Measurements from ENCODE around the gene DNAJB8.
A peak's percentile ranks its signal among the peaks of the same experiment; 100 is the strongest.

The DNAJB8 gene

DNA sequence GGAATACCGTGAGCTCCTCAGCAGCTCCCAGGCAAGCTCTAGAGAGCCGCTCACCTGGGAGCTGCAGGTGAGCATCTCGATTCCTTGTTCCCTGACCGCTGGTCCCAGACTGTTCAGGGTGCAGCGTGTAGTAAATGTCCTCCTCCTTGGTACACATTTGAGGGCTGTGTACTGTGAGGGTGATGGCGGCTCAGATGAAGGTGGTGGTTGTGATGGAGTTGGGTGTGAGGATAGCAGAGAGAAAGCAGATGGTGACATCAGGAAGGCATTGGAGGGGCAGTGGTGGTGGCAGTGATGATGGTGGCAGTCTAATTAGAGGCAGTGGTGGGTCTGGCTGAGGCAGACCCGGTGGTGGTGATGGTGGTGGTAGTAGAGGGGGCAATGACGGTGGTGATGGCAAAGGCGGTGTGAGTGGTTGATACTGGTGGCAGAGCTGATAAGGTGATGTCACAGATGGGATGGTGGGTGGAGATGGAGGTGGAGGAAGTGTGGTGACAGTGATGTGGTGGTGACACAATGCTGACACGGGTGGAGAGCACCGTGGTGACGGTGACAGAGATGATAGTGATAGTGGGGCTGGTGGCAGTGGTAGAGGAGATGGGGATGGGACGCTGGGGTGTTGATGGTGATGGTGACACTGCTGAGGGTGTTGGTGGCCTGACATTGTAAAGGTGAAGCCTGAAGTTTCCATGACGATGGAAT is at the start of gene DNAJB8:
Gene DNAJB8 (minus strand): TSS at position 51 of the 702 bp plus-strand sequence. CDS start 3,645 bp downstream, outside the sequence.
- DNase-seq (ENCODE audit: low read depth in 2 of 2): no peak

DNA sequence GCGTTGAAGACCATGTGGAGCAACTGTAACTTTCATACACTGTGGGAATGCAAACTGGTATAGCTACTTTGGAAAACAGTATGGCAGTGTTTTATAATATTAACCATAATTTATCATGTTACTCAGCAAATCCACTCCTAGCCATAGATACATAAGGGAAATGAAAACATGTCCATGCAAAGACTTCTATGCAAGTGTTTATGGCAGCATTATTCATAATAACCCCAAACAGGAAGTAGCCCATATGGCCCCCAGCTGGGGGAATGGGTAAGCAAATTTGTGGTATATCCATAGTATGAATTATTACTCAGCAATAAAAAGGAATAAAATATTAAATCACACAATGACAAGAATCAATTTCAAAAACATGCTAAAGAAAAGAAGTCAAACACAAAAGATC is 49.3 kb upstream of the DNAJB8 start:
- DNase-seq (ENCODE audit: low read depth in 2 of 2): no peak

DNA sequence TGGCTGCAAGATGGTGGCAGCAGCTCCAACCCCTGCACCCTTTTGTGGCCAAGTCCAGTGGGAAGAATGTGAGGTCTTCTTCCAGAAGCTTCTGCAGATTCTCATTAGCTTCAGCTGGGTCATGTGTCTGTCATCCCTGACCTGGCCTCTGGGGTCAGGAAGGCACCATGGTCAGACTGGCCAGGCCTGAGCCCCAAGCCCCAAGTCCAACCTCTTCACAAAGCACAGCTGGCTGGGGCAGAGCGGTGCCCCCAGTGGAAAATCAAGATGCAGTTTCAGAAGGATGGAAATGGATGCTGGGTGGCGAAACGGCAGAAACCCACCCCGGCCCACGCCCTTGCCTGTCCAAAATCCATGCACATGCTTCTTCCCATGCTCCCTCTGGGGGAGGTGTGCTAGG is 42.2 kb upstream of the DNAJB8 start:
- DNase-seq (ENCODE audit: low read depth in 2 of 2): no peak

DNA sequence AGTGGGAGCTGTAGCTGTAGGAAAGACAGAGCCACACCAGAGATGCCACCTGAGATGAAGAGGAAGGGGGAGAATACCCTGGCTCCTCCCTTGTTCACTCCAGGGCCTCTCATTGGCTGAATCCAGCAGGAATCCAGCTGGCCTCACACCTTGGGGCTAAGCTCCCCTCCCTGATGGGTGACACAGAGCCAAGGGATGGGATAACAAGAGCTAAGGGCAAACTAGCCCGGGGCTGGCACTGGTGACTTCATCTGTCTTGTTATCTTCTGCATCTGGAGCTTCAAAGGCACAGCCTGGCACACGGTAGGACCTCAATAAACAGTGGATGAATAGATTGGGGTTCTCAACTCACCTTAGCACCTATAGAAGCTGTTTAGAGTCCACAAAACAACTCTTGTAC is 40.1 kb upstream of the DNAJB8 start:
- DNase-seq (ENCODE audit: low read depth in 2 of 2): no peak

DNA sequence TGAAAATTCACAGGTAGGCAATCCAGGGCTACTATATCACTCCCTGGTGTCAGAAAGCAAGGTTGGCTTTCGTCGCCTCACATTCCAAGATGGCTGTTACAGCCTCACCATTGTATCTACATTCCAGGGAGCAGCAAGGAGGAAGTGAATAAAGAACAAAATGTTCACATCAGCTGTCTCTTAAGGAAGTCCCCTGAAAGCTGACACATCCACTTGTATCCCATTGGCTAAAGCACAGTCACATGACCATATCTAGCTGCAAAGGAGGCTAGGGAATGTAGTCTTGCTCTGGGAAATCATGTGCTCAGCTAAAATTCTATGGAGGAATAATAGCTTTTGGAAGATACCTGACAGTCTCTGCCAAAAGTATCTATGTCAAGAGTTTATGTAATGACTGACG is 39.1 kb upstream of the DNAJB8 start:
- DNase-seq (ENCODE audit: low read depth in 2 of 2): no peak

- DNase-seq (ENCODE audit: low read depth in 2 of 2): no peak
Observed at GRCh38 chr3:128504963-128505730, 38.5 kb upstream of the DNAJB8 start.

DNA sequence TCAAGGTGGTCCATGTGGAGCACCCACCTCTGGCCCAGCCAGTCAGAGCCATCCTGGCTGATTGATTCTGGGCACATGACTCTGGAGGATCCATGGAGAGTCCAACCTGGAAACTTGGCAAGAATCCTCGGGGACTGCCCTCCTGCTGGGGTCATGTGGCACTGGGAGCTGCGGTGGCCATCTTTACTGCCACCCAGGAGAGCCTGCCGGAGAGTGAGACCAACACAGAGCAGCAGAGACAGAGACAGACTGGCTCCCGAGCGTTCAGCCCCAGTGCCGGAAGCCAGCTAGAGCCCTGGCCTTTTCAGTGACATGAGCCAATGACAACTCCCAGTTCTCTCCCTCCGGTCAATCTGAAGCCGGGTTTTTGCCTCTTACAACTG is 37.8 kb upstream of the DNAJB8 start:
- no peak for DNase-seq (ENCODE audit: low read depth in 2 of 2)

DNA sequence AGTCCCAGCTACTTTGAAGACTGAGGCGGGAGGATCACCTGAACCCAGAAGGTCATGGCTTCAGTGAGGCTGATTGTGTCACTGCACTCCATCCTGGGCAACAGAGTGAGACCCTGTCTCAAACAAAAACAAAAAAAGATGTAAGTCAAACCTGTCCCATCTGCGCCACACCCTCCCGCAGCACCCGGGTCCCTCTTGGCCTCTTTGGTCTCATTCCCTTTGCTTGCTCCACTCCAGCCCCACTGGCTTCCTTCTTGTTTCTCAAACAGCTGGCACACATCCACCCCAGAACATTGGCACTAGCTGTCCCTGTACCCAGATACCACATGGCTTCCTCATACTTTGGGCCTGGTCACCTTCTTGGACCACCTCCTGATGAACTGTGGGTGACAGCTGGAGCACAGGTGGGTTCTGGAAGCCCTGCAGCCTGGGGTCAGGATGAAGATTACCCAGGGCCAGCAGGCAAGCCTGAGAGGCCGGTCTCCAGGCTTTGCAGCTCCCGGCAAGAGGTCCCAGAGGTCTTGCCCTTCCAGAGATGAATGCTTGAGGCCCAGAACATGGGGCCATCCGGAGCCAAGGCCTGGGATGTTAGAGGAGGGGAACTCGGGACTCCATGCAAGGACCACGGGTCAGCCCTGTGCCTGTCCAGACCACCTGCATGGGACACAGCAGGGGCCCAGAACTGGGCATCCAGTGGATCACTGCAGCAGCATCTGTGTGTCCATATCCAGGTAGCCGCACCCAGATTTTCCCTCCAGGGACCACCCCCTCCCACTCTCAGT is 37.3 kb upstream of the DNAJB8 start:
- DNase-seq (ENCODE audit: low read depth in 2 of 2): no peak

- no peak for DNase-seq (ENCODE audit: low read depth in 2 of 2)
Observed at GRCh38 chr3:128503164-128503651, 36.5 kb upstream of the DNAJB8 start.

DNA sequence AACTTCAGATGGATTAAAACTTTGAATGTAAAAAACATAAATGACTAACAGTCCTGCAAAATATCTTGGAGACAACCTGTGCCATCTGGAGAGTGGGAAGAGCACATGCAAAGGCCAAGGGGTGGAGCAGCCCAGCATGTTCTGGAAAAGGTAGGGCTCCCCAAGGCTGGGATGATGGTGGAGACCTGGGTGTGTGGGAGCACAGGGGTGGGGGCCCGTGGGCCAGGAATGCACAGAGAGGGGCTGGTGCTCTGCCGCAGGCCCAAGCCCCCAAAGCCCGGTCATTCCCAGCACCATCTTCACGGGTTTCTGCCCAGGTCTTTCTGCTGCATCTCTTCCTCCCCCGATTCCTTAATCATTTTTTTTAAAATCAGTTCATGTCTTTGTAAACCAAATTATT is 36.0 kb upstream of the DNAJB8 start:
- DNase-seq (ENCODE audit: low read depth in 2 of 2): no peak

- no peak for DNase-seq (ENCODE audit: low read depth in 2 of 2)
Observed at GRCh38 chr3:128501431-128501830, 34.7 kb upstream of the DNAJB8 start.

DNA sequence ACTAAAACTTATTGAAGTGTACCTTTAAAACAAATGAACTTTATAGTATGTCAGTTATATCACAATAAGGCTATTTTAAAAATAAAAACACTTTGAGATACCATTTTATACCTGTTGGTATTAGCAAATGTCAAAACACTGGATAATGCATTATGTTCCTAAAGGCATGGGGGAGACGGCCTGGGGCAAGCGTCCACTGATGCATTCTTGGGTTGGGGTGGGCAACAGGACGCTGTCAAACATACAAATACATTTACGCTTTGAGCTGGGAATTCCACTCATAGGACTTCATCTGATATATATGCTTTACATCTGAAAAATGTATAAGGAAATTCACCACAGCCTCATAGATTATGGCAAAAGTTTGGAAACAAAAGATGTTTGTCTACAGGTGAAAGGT is 33.9 kb upstream of the DNAJB8 start:
- DNase-seq (ENCODE audit: low read depth in 2 of 2): no peak

DNA sequence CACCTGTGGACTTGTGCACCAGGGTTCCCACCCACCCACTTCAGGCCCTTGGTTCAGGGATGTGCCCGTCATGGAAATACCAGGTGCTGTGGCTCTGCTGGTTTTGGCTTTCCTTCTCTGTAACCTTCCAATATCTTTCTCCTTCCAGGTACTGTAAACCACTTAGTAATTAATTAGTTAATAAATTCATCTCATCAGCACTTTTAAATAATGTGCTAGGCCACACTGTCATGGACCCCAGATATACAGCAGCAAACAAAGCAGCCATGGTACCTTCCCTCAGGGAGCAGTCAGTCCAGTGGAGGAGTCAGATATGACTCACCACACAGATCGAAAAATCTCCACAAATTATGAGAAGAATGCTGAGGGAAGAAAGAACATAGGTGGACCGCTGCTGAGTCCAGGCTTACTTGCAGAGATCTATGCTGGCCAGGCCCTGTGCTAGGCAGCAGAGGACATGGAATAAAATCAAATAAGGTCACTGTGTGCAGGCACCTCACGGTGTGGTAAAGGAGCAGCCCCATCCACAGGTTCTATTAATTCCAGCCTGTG is 33.1 kb upstream of the DNAJB8 start:
- no peak for DNase-seq (ENCODE audit: low read depth in 2 of 2)

GRCh38 chr3:128498901-128499530 is 32.3 kb upstream of the DNAJB8 start:
- DNase-seq (ENCODE audit: low read depth in 2 of 2): no peak

GRCh38 chr3:128498127-128498626 is 31.5 kb upstream of the DNAJB8 start:
- no peak for DNase-seq (ENCODE audit: low read depth in 2 of 2)

GRCh38 chr3:128497305-128498126 is 30.8 kb upstream of the DNAJB8 start:
- peak; percentile 43 to 48 for DNase-seq (ENCODE audit: low read depth in 2 of 2)

GRCh38 chr3:128496602-128497304 is 30.1 kb upstream of the DNAJB8 start:
- no peak for DNase-seq (ENCODE audit: low read depth in 2 of 2)

DNA sequence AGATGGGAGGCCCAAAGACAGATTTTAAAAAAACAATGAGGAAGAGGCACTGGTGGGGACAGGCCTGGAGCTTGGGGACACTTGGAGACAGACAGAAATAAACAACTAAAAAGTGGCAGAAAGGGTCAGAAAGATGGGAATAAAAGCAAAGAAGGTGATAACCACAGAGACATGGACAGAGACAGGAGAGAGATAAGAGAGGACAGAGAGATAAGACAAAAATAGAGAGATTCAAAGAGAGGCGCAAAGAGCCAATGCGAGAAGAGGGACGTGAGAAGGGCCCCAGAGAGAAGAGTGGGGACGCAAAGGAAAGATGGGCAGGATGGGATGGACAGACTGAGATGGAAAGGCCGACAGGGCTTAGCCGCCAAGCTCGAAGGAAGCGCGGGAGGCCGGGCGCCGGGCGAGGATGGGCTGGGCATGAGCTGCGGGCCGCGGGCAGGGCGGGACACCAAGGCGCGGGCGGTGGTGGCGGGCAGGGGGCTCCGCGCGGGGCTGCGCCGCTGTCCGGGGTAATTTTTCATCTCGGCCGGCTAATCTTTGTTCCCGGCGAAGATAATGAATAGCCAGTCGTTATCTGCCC is 29.4 kb upstream of the DNAJB8 start:
- no peak for DNase-seq (ENCODE audit: low read depth in 2 of 2)

- no peak for DNase-seq (ENCODE audit: low read depth in 2 of 2)
Observed at GRCh38 chr3:128495435-128495970, 28.8 kb upstream of the DNAJB8 start.

DNA sequence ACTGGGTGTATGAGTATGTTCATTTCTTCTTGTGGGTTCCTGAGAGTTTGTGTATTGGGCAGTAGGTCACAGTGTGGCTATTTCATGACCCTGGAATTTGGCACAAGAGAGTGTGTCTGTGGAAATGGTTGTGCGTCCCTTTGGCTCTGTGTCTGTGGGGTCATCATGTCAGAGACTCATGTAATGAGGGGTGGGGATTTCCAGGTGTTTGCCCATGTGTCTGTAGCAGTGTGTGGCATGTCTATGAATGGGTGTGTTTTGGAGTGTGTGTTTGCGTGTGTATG is 27.6 kb upstream of the DNAJB8 start:
- no peak for DNase-seq (ENCODE audit: low read depth in 2 of 2)

Data from stimulated activated CD8-positive, alpha-beta memory T cell treated with anti-CD3 and anti-CD28 coated beads, Interleukin-7, amount 100 ng/mL, for 1 hour (primary cell).